Uterus (tissue), 4 donors: ENCODE measurements around the gene TRIM61. TPM values are rescaled to one million over a fixed set of nuclear protein-coding genes. Genes with fewer than 3 reads are reported as not detected.

Experiments used
- DNase-seq, 2 donors: peaks; one replicate each; pipeline ENCODE4 v3.0.0-alpha.2; 2019 to 2020
- H3K27ac ChIP-seq, 2 donors: fragments of 200-600 bp; sonication (generic); 1 replicate in 1 of 2; 2 replicates in 1 of 2; pipeline ENCODE4 v1.5.1; 2016 to 2018
- H3K27me3 ChIP-seq, 2 donors: fragments of 200-600 bp; sonication (generic); one replicate each; pipeline ENCODE4 v1.5.1; 2018 to 2019; ENCODE audit warnings: control low read depth in 1 of 2
- H3K36me3 ChIP-seq, 2 donors: fragments of 200-600 bp; sonication (generic); one replicate each; pipeline ENCODE4 v1.5.1; 2019; ENCODE audit warnings: control low read depth in 1 of 2
- H3K4me1 ChIP-seq, 2 donors: fragments of 200-600 bp; sonication (generic); one replicate each; pipeline ENCODE4 v1.5.1; 2018 to 2019; ENCODE audit warnings: control low read depth in 1 of 2
- H3K4me3 ChIP-seq, 2 donors: fragments of 200-600 bp; sonication (generic); 1 replicate in 1 of 2; 2 replicates in 1 of 2; pipeline ENCODE4 v1.5.1; 2018 to 2019; ENCODE audit warnings: mild to moderate bottlenecking in 1 of 2
- H3K9me3 ChIP-seq, 2 donors: fragments of 200-600 bp; sonication (generic); one replicate each; pipeline ENCODE4 v1.5.1; 2019; ENCODE audit warnings: control low read depth in 1 of 2
- CTCF ChIP-seq, 4 experiments: fragments of 200-600 bp in 2 of 4; fragments of 450-650 bp in 2 of 4; sonication (generic) in 2 of 4; IDR thresholded peaks; one replicate each; pipeline ENCODE4 v1.5.1; 2016 to 2019; ENCODE audit warnings: antibody characterized with exemption in 4 of 4, mild to moderate bottlenecking in 2 of 4, moderate library complexity in 1 of 4
- POLR2A ChIP-seq, 2 donors: fragments of 450-650 bp; IDR thresholded peaks; one replicate each; pipeline ENCODE4 v1.6.1; 2016; ENCODE audit warnings: antibody characterized with exemption in 2 of 2, mild to moderate bottlenecking in 1 of 2, moderate library complexity in 1 of 2
- intact Hi-C: fragments of 100-400 bp; cut with DNase I; formaldehyde crosslinking; loops from one replicate; pipeline ENCODE4 v1.15.1; 2023; ENCODE audit warnings: low total_unique reads
- small RNA-seq: library from RNA; depleted of rRNA; stranded (forward); fragments of <200 nt; gene quantifications from one replicate; pipeline ENCODE3, GENCODE V24; 2016
- total RNA-seq, 4 donors: library from RNA; depleted of rRNA in 3 of 4; stranded (reverse); fragments of >200 nt in 3 of 4; gene quantifications; one replicate each; pipeline versions ENCODE4 v1.1.0 to v1.2.4, GENCODE V29; 2014 to 2023
- donor health status: DM: yes; HTN: yes; CAD: no.

TRIM61 gene
- total RNA-seq, 4 donors from 2014 or later, result 0.27 to 4.1 TPM; not detected in 2

- no peak for DNase-seq
- Histone ChIP-seq H3K9me3 (no peaks in the 10 kb centered on the region), H3K36me3 (no peaks in the 10 kb centered on the region), H3K4me3 (no peak overlapping the region), H3K4me1 (no peaks in the 10 kb centered on the region), H3K27ac (no peak overlapping the region), H3K27me3 (no peaks in the 10 kb centered on the region)
- TF ChIP-seq POLR2A (IDR thresholded peaks at IDR 0.05) (no peak), CTCF (IDR thresholded peaks at IDR 0.05) (no peak)
- intact Hi-C loops, result no loop called here
Measured at GRCh38 chr4:164926301-164926700, 51.2 kb downstream of the TRIM61 start.

- no peak for TF ChIP-seq CTCF (IDR thresholded peaks at IDR 0.05)
- TF ChIP-seq POLR2A (IDR thresholded peaks at IDR 0.05), result no peak
- no peak overlapping the region for H3K4me3 ChIP-seq
- DNase-seq, result no peak
- no peaks in the 10 kb centered on the region for H3K9me3 ChIP-seq
- intact Hi-C loops, result no loop called here
- H3K4me1 ChIP-seq, result no peaks in the 10 kb centered on the region
- H3K27me3 ChIP-seq, result no peaks in the 10 kb centered on the region
- no peak overlapping the region for H3K27ac ChIP-seq
- H3K36me3 ChIP-seq, result no peaks in the 10 kb centered on the region
Measured at GRCh38 chr4:164924670-164925238, 52.7 kb downstream of the TRIM61 start.

GRCh38 chr4:164918956-164919355 lies 58.5 kb downstream of the TRIM61 start:
- TF ChIP-seq CTCF (IDR thresholded peaks at IDR 0.05) (no peak), POLR2A (IDR thresholded peaks at IDR 0.05) (no peak)
- Histone ChIP-seq H3K27me3 (no peaks in the 10 kb centered on the region), H3K4me1 (no peaks in the 10 kb centered on the region), H3K27ac (no peak overlapping the region), H3K4me3 (no peak overlapping the region), H3K36me3 (no peaks in the 10 kb centered on the region), H3K9me3 (no peaks in the 10 kb centered on the region)
- DNase-seq, result no peak
- intact Hi-C loops, result no loop called here

Small RNAs within 50 kb of the gene (small RNA-seq; reads per million reads assigned to genes)
- gene AC106872.12, result not detected

Other genes with a start within 250 kb of the TRIM61 start
- gene SMIM31, start 223.5 kb downstream of the TRIM61 start, total RNA-seq, result not detected
- 1 to 10 TPM in 1 of 4 donors, not detected in 3; 1.4 TPM for gene APELA, start 100.5 kb downstream of the TRIM61 start, total RNA-seq
- gene TRIM60, start 54.3 kb upstream of the TRIM61 start, total RNA-seq, result not detected
- gene TRIM75, start 76.2 kb upstream of the TRIM61 start, total RNA-seq, result not detected
- 10 to 100 TPM in 2 of 4 donors, 1 to 10 TPM in 2; 2.0 to 25.4 (median 9.3) TPM for gene TMEM192, start 135.2 kb upstream of the TRIM61 start, total RNA-seq
- 10 to 100 TPM in 3 of 4 donors, 1 to 10 TPM in 1; 6.1 to 68.2 (median 26.2) TPM for gene KLHL2, start 229.9 kb upstream of the TRIM61 start, total RNA-seq